HepG2 (cell line): ENCODE data around the gene KDM4E. TPM values are rescaled to one million over a fixed set of nuclear protein-coding genes. Genes with fewer than 3 reads are reported as not detected.

Experiments used
- ATAC-seq: fragments of 200-7000 bp; cut with Tn5 transposase; 3 replicates; pipeline ENCODE4 v1.9.1; 2020; ENCODE audit warnings: mild to moderate bottlenecking, moderate library complexity
- BruUV-seq: library from RNA; stranded (reverse); fragments of 400-500 nt; replicated peaks from 2 replicates; lab custom pipeline; 2021; lab: Mats Ljungman, UMichigan
- CTCF ChIA-PET: fragments of 300-600 bp; formaldehyde crosslinking; extraction: SDS; loops from one replicate; lab custom pipeline; 2021; ENCODE audit warnings: low total read pairs, inconsistent platforms, low intra/inter-chr PET ratio; lab: Yijun Ruan, JAX
- POLR2A ChIA-PET: fragments of 350-600 bp; sonication (Branson Sonifier 250); formaldehyde crosslinking; loops from one replicate; lab custom pipeline; 2020; ENCODE audit warnings: antibody characterized with exemption, inconsistent platforms; lab: Yijun Ruan, JAX
- DNase-seq: peaks from one replicate; pipeline ENCODE4 v3.0.0-alpha.2; 2015; ENCODE audit warnings: low spot score
- FAIRE-seq: peaks from 3 replicates; lab custom pipeline; 2011; peaks lifted over from hg19 to GRCh38; lab: Jason Lieb, UNC
- H2AFZ ChIP-seq: one replicate; pipeline ENCODE4 v1.6.1; 2011; ENCODE audit warnings: low read length, inconsistent platforms
- H3K27ac ChIP-seq: fragments of 300-600 bp; 3 replicates; pipeline ENCODE4 v1.8.0; 2011; ENCODE audit warnings: mixed run types, mild to moderate bottlenecking, mixed read lengths, low read length, inconsistent platforms; ENCODE audit not compliant: insufficient read depth; ENCODE audit errors: extremely low read length
- H3K27me3 ChIP-seq, 2 experiments: fragments of 200-600 bp in 1 of 2; 2 replicates in 1 of 2; 3 replicates in 1 of 2; pipeline versions ENCODE4 v1.6.0 to v1.8.0; 2011; ENCODE audit warnings: low read length in 2 of 2, mild to moderate bottlenecking in 2 of 2, moderate library complexity in 2 of 2, inconsistent platforms in 1 of 2; ENCODE audit not compliant: insufficient read depth in 2 of 2, control insufficient read depth in 1 of 2
- H3K36me3 ChIP-seq, 2 experiments: fragments of 200-600 bp in 1 of 2; replicated peaks in 1 of 2; 2 replicates in 1 of 2; 3 replicates in 1 of 2; pipeline versions ENCODE4 v1.5.1 to v1.8.0; 2011; ENCODE audit warnings: low read length in 2 of 2, inconsistent platforms in 1 of 2; ENCODE audit not compliant: insufficient read depth in 2 of 2, control insufficient read depth in 1 of 2
- H3K4me1 ChIP-seq: 2 replicates; pipeline ENCODE4 v1.5.1; 2012; ENCODE audit warnings: low read length, inconsistent platforms; ENCODE audit not compliant: insufficient read depth
- H3K4me2 ChIP-seq: 2 replicates; pipeline ENCODE4 v1.6.0; 2011; ENCODE audit warnings: low read depth, low read length, inconsistent platforms
- H3K4me3 ChIP-seq, 3 experiments: fragments of 200-600 bp in 1 of 3; sonication (generic), shearing (Covaris generic) in 1 of 3; replicated peaks in 1 of 3; 2 replicates each; pipeline ENCODE4 v1.5.1; 2011 to 2016; ENCODE audit warnings: low read length in 3 of 3, inconsistent platforms in 2 of 3, low read depth in 2 of 3, mild to moderate bottlenecking in 2 of 3, control low read depth in 1 of 3, mixed read lengths in 1 of 3; ENCODE audit not compliant: insufficient read depth in 1 of 3
- H3K79me2 ChIP-seq: one replicate; pipeline ENCODE4 v1.6.1; 2011; ENCODE audit warnings: low read length, inconsistent platforms; ENCODE audit not compliant: insufficient read depth
- H3K9ac ChIP-seq: 2 replicates; pipeline ENCODE4 v1.6.0; 2011; ENCODE audit warnings: mild to moderate bottlenecking, low read depth, low read length, inconsistent platforms; ENCODE audit not compliant: insufficient read depth
- H3K9me3 ChIP-seq: 2 replicates; pipeline ENCODE4 v1.5.1; 2012; ENCODE audit warnings: mild to moderate bottlenecking, low read length
- H4K20me1 ChIP-seq: 2 replicates; pipeline ENCODE4 v1.6.0; 2011; ENCODE audit warnings: inconsistent platforms, mild to moderate bottlenecking, low read length, moderate library complexity; ENCODE audit not compliant: insufficient read depth
- BCL6 ChIP-seq: IDR thresholded peaks from 2 replicates; pipeline ENCODE4 v1.6.1; 2016; ENCODE audit warnings: missing genetic modification reagents, missing compliant biosample characterization
- DR1 ChIP-seq: sonication (generic); formaldehyde crosslinking; IDR thresholded peaks from 2 replicates; pipeline ENCODE4 v1.8.0; 2021; ENCODE audit warnings: mild to moderate bottlenecking, missing genetic modification reagents, inconsistent platforms
- HNF4A ChIP-seq: sonication (generic); formaldehyde crosslinking; IDR thresholded peaks from 2 replicates; pipeline ENCODE4 v1.4.0; 2020; ENCODE audit warnings: missing genetic modification reagents
- MTA3 ChIP-seq: sonication (generic); formaldehyde crosslinking; IDR thresholded peaks from 2 replicates; pipeline ENCODE4 v1.4.0; 2020; ENCODE audit warnings: missing genetic modification reagents
- PAXIP1 ChIP-seq: sonication (generic); formaldehyde crosslinking; conservative IDR thresholded peaks from 2 replicates; pipeline ENCODE4 v1.4.0; 2020; ENCODE audit warnings: mild to moderate bottlenecking, missing genetic modification reagents, moderate library complexity
- RAD21 ChIP-seq: fragments of 450-650 bp; formaldehyde crosslinking; IDR thresholded peaks from 2 replicates; pipeline ENCODE4 v1.5.0; 2020; ENCODE audit warnings: mild to moderate bottlenecking
- RARA ChIP-seq: IDR thresholded peaks from 2 replicates; pipeline ENCODE4 v1.6.1; 2016; ENCODE audit warnings: missing genetic modification reagents, missing compliant biosample characterization
- SALL1 ChIP-seq: sonication (generic); formaldehyde crosslinking; IDR thresholded peaks from 2 replicates; pipeline ENCODE4 v1.8.0; 2022; ENCODE audit warnings: mild to moderate bottlenecking, missing genetic modification reagents
- SPEN ChIP-seq: sonication (generic); formaldehyde crosslinking; IDR thresholded peaks from 2 replicates; pipeline ENCODE4 v1.5.1; 2020; ENCODE audit warnings: low read depth, mild to moderate bottlenecking, missing genetic modification reagents
- ZBTB38 ChIP-seq: sonication (generic); formaldehyde crosslinking; IDR thresholded peaks from 2 replicates; pipeline ENCODE4 v1.5.1; 2020; ENCODE audit warnings: mild to moderate bottlenecking, missing genetic modification reagents
- ZNF263 ChIP-seq: sonication (generic); formaldehyde crosslinking; IDR thresholded peaks from 2 replicates; pipeline ENCODE4 v1.4.0; 2020; ENCODE audit warnings: missing genetic modification reagents
- ZNF687 ChIP-seq: sonication (generic); formaldehyde crosslinking; IDR thresholded peaks from 2 replicates; pipeline ENCODE4 v1.5.1; 2020; ENCODE audit warnings: mild to moderate bottlenecking, missing genetic modification reagents, moderate library complexity
- WGBS: methylation state at CpG from one replicate; pipeline ENCODE4 v1.1.6; 2017; ENCODE audit warnings: low lambda C conversion rate; 5-methylcytosine and 5-hydroxymethylcytosine counted together
- in situ Hi-C: cut with HindIII; loops from 2 replicates; pipeline ENCODE4 v1.10.0; 2017; ENCODE audit warnings: low pct_unique_long_range_greater_than_20kb; ENCODE audit not compliant: extremely low pct_ligation_motif_present
- intact Hi-C: fragments of 100-400 bp; cut with micrococcal nuclease; formaldehyde crosslinking; loops from one replicate; pipeline ENCODE4 v1.10.0; 2022; ENCODE audit not compliant: unreplicated experiment
- polyA plus RNA-seq, 8 experiments: library from polyadenylated mRNA; depleted of rRNA in 3 of 8; stranded (reverse) in 7 of 8; unstranded in 1 of 8; fragments of >200 nt; fragmentation: Illumina TruSeq in 4 of 8; extraction: Trizol in 4 of 8; gene quantifications; 2 replicates each; pipeline versions ENCODE4 v1.2.1 to v1.2.3, GENCODE V29; 2011 to 2016; ENCODE audit warnings: low read depth in 4 of 8, missing spikeins in 1 of 8, mixed read lengths in 1 of 8; ENCODE audit not compliant: insufficient read depth in 1 of 8
- total RNA-seq, 5 experiments: library from RNA; depleted of rRNA; stranded (reverse); fragments of >200 nt; fragmentation: Illumina TruSeq; extraction: Trizol; gene quantifications; 2 replicates each; pipeline ENCODE4 v1.2.3, GENCODE V29; 2016; ENCODE audit warnings: low read depth in 1 of 5
- TF ChIP-seq, protein P1 (sequence below): sonication (generic); formaldehyde crosslinking; IDR thresholded peaks from 2 replicates; pipeline ENCODE4 v1.5.0; 2020; ENCODE audit warnings: mild to moderate bottlenecking, missing genetic modification reagents, moderate library complexity

KDM4E gene
- total and polyA plus RNA-seq, 2 of the 13 experiments (the other 11 are each of a cell fraction or from before 2014, with no cell fraction given): not detected

- Histone ChIP-seq H3K9ac (no peak overlapping the region), H2AFZ (no peak overlapping the region), H3K27me3 (no peaks in the 10 kb centered on the region), H4K20me1 (no peaks in the 10 kb centered on the region), H3K4me2 (no peak overlapping the region; the same call in 1 of the 2 replicates), H3K9me3 (no peaks in the 10 kb centered on the region), H3K4me1 (0 out of 2 replicates have a peak, but pooled peaks cover 6% of the 10 kb centered on the region), H3K79me2 (no peaks in the 10 kb centered on the region), H3K27ac (no peak overlapping the region), H3K4me3 (no peak overlapping the region), H3K36me3 (no peaks in the 10 kb centered on the region)
- BruUV-seq: no TSS peak
- no peak for TF ChIP-seq DR1 (CRISPR knock-in tag)
- TF ChIP-seq RAD21 (CRISPR knock-in tag): no peak
- peak; percentile 26; the same call in 1 of the 2 replicates for TF ChIP-seq HNF4A
- TF ChIP-seq PAXIP1 (CRISPR knock-in tag): peak; percentile 51; the same call in 1 of the 2 replicates
- TF ChIP-seq ZNF263: 0 out of 2 replicates have a peak, but pooled peaks have one; percentile 19
- peak; percentile 33; the same call in 1 of the 2 replicates for TF ChIP-seq ZNF687 (CRISPR knock-in tag)
- peak; percentile 80 for TF ChIP-seq BCL6 (CRISPR knock-in tag)
- 0 out of 2 replicates have a peak, but pooled peaks have one; percentile 25 for TF ChIP-seq SPEN (CRISPR knock-in tag)
- TF ChIP-seq, protein P1, sequence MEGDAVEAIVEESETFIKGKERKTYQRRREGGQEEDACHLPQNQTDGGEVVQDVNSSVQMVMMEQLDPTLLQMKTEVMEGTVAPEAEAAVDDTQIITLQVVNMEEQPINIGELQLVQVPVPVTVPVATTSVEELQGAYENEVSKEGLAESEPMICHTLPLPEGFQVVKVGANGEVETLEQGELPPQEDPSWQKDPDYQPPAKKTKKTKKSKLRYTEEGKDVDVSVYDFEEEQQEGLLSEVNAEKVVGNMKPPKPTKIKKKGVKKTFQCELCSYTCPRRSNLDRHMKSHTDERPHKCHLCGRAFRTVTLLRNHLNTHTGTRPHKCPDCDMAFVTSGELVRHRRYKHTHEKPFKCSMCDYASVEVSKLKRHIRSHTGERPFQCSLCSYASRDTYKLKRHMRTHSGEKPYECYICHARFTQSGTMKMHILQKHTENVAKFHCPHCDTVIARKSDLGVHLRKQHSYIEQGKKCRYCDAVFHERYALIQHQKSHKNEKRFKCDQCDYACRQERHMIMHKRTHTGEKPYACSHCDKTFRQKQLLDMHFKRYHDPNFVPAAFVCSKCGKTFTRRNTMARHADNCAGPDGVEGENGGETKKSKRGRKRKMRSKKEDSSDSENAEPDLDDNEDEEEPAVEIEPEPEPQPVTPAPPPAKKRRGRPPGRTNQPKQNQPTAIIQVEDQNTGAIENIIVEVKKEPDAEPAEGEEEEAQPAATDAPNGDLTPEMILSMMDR (CRISPR knock-in tag): peak; percentile 21; the same call in 1 of the 2 replicates
- TF ChIP-seq MTA3 (CRISPR knock-in tag): no peak
- peak; percentile 31; the same call in 1 of the 2 replicates for TF ChIP-seq SALL1 (CRISPR knock-in tag)
- peak; percentile 33; the same call in 1 of the 2 replicates for TF ChIP-seq RARA (CRISPR knock-in tag)
- peak; percentile 93 for TF ChIP-seq ZBTB38 (CRISPR knock-in tag)
- in situ Hi-C loops (no loop called here), intact Hi-C loops (no loop called here)
- no peak for FAIRE-seq
- ATAC-seq: peak; percentile 81
- no peak for DNase-seq
- CTCF ChIA-PET: no interaction called here
- POLR2A ChIA-PET: no interaction called here
- 24% methylated on average over 3 of the region's 22 CpGs for WGBS
Observed at GRCh38 chr11:95050595-95051202, 25.6 kb downstream of the KDM4E start.
